HepG2 (cell line): Measurements from ENCODE around the gene MORN1. TPM values are rescaled to one million over a fixed set of nuclear protein-coding genes. Genes with fewer than 3 reads are reported as not detected.

Experiments used
- ARNT2 ChIP-seq: sonication (generic); formaldehyde crosslinking; IDR thresholded peaks from 2 replicates; pipeline ENCODE4 v1.8.0; 2022; ENCODE audit warnings: mild to moderate bottlenecking, low read depth, missing genetic modification reagents, moderate library complexity
- DZIP1 ChIP-seq: sonication (generic); formaldehyde crosslinking; IDR thresholded peaks from 2 replicates; pipeline ENCODE4 v1.5.0; 2020; ENCODE audit warnings: mild to moderate bottlenecking, missing genetic modification reagents
- HNRNPL ChIP-seq: fragments of 200-400 bp; formaldehyde crosslinking; IDR thresholded peaks from 2 replicates; pipeline ENCODE4 v1.6.1; 2017; ENCODE audit warnings: mild to moderate bottlenecking, low read depth, low read length
- MED8 ChIP-seq: sonication (generic); formaldehyde crosslinking; IDR thresholded peaks from 2 replicates; pipeline ENCODE4 v1.8.1; 2023; ENCODE audit warnings: mild to moderate bottlenecking, missing genetic modification reagents; ENCODE audit not compliant: insufficient replicate concordance
- RBM22 ChIP-seq: fragments of 200-400 bp; formaldehyde crosslinking; optimal IDR thresholded peaks from 2 replicates; pipeline ENCODE3; 2017; ENCODE audit warnings: mild to moderate bottlenecking, low read length, moderate library complexity
- RXRA ChIP-seq: sonication (generic); formaldehyde crosslinking; IDR thresholded peaks from 2 replicates; pipeline ENCODE4 v1.5.1; 2020; ENCODE audit warnings: missing genetic modification reagents
- SNAPC4 ChIP-seq: sonication (generic); formaldehyde crosslinking; IDR thresholded peaks from 2 replicates; pipeline ENCODE4 v1.4.0; 2020; ENCODE audit warnings: mild to moderate bottlenecking, missing genetic modification reagents
- TARDBP ChIP-seq: sonication (generic); formaldehyde crosslinking; IDR thresholded peaks from 2 replicates; pipeline ENCODE4 v1.8.0; 2022; ENCODE audit warnings: mild to moderate bottlenecking, missing genetic modification reagents
- ZBTB7B ChIP-seq: sonication (generic); formaldehyde crosslinking; IDR thresholded peaks from 2 replicates; pipeline ENCODE4 v1.4.0; 2020; ENCODE audit warnings: missing genetic modification reagents
- ZNF12 ChIP-seq: sonication (generic); formaldehyde crosslinking; IDR thresholded peaks from 2 replicates; pipeline ENCODE4 v1.5.0; 2020; ENCODE audit warnings: missing genetic modification reagents
- ZNF160 ChIP-seq: sonication (generic); formaldehyde crosslinking; IDR thresholded peaks from 2 replicates; pipeline ENCODE4 v1.8.0; 2022; ENCODE audit warnings: mild to moderate bottlenecking, inconsistent platforms, missing genetic modification reagents
- ZNF564 ChIP-seq: sonication (generic); formaldehyde crosslinking; IDR thresholded peaks from 2 replicates; pipeline ENCODE4 v1.8.1; 2023; ENCODE audit warnings: mild to moderate bottlenecking, missing genetic modification reagents
- ZNF770 ChIP-seq: sonication (generic); formaldehyde crosslinking; IDR thresholded peaks from 2 replicates; pipeline ENCODE4 v1.5.0; 2020; ENCODE audit warnings: mild to moderate bottlenecking, missing genetic modification reagents
- polyA plus RNA-seq, 8 experiments: library from polyadenylated mRNA; depleted of rRNA in 3 of 8; stranded (reverse) in 7 of 8; unstranded in 1 of 8; fragments of >200 nt; fragmentation: Illumina TruSeq in 4 of 8; extraction: Trizol in 4 of 8; gene quantifications; 2 replicates each; pipeline versions ENCODE4 v1.2.1 to v1.2.3, GENCODE V29; 2011 to 2016; ENCODE audit warnings: low read depth in 4 of 8, missing spikeins in 1 of 8, mixed read lengths in 1 of 8; ENCODE audit not compliant: insufficient read depth in 1 of 8
- total RNA-seq, 5 experiments: library from RNA; depleted of rRNA; stranded (reverse); fragments of >200 nt; fragmentation: Illumina TruSeq; extraction: Trizol; gene quantifications; 2 replicates each; pipeline ENCODE4 v1.2.3, GENCODE V29; 2016; ENCODE audit warnings: low read depth in 1 of 5

Gene MORN1
- total and polyA plus RNA-seq, 2 of the 13 experiments (the other 11 are each of a cell fraction or from before 2014, with no cell fraction given) = 3.1 to 6.5 TPM

- TF ChIP-seq ARNT2 (CRISPR knock-in tag) (no peak), ZNF12 (no peak), TARDBP (no peak), RXRA (CRISPR knock-in tag) (0 out of 2 replicates have a peak, but pooled peaks have one; percentile 45), SNAPC4 (CRISPR knock-in tag) (no peak), MED8 (CRISPR knock-in tag) (no peak), ZNF564 (CRISPR knock-in tag) (0 out of 2 replicates have a peak, but pooled peaks have one; percentile 46), RBM22 (peak; percentile 88), ZNF160 (CRISPR knock-in tag) (no peak), ZNF770 (CRISPR knock-in tag) (peak; percentile 30; the same call in 1 of the 2 replicates), DZIP1 (0 out of 2 replicates have a peak, but pooled peaks have one; percentile 38), HNRNPL (0 out of 2 replicates have a peak, but pooled peaks have one; percentile 62), ZBTB7B (CRISPR knock-in tag) (no peak)
Observed at GRCh38 chr1:2310332-2311183, 80.8 kb downstream of the MORN1 start (continued).
